PFSK-1 (cell line): Measurements from ENCODE around the gene CHDH.

Experiments
- POLR2AphosphoS5 ChIP-seq: IDR thresholded peaks from 2 replicates; pipeline ENCODE4 v1.6.1; 2012; ENCODE audit warnings: low read depth, mild to moderate bottlenecking, control low read depth, low read length, moderate library complexity
- SIN3A ChIP-seq: IDR thresholded peaks from 2 replicates; pipeline ENCODE4 v1.6.1; 2012; ENCODE audit warnings: mild to moderate bottlenecking, low read length, moderate library complexity, borderline replicate concordance; ENCODE audit not compliant: insufficient read depth
- TAF1 ChIP-seq: IDR thresholded peaks from 2 replicates; pipeline ENCODE4 v1.6.1; 2012; ENCODE audit warnings: low read length, control low read depth, borderline replicate concordance; ENCODE audit not compliant: insufficient read depth
- TF ChIP-seq, protein P1 (sequence below), 2 experiments: IDR thresholded peaks; 2 replicates each; pipeline versions ENCODE4 v1.6.1 to v1.8.0; 2011 to 2012; ENCODE audit warnings: low read depth in 2 of 2, low read length in 2 of 2, control low read depth in 1 of 2, inconsistent platforms in 1 of 2, mild to moderate bottlenecking in 1 of 2, moderate library complexity in 1 of 2; ENCODE audit not compliant: insufficient read depth in 1 of 2

DNA sequence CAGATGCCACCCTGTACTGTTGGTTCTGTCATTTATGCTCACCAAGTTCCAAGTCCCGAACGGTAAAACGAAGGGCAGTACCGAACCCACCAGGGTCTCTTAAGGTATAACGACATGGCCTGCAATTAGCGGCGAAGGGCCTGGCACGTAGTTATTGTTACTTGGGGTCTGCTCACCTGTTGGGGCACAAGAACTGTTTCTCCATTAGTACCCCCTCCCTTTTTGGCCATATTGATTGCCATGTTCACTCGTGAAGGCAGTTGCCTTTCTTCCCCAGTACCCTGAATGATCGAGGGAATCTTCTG lies 584 bp upstream of the CHDH start:
- TF ChIP-seq POLR2AphosphoS5 (no peak), TAF1 (no peak), SIN3A (no peak)
- TF ChIP-seq, protein P1, sequence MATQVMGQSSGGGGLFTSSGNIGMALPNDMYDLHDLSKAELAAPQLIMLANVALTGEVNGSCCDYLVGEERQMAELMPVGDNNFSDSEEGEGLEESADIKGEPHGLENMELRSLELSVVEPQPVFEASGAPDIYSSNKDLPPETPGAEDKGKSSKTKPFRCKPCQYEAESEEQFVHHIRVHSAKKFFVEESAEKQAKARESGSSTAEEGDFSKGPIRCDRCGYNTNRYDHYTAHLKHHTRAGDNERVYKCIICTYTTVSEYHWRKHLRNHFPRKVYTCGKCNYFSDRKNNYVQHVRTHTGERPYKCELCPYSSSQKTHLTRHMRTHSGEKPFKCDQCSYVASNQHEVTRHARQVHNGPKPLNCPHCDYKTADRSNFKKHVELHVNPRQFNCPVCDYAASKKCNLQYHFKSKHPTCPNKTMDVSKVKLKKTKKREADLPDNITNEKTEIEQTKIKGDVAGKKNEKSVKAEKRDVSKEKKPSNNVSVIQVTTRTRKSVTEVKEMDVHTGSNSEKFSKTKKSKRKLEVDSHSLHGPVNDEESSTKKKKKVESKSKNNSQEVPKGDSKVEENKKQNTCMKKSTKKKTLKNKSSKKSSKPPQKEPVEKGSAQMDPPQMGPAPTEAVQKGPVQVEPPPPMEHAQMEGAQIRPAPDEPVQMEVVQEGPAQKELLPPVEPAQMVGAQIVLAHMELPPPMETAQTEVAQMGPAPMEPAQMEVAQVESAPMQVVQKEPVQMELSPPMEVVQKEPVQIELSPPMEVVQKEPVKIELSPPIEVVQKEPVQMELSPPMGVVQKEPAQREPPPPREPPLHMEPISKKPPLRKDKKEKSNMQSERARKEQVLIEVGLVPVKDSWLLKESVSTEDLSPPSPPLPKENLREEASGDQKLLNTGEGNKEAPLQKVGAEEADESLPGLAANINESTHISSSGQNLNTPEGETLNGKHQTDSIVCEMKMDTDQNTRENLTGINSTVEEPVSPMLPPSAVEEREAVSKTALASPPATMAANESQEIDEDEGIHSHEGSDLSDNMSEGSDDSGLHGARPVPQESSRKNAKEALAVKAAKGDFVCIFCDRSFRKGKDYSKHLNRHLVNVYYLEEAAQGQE (IDR thresholded peaks at IDR 0.05; ENCODE audit: insufficient read depth in 1 of 2, low read depth in 2 of 2, low read length in 2 of 2), result no peak
